Uterus (tissue), 2 donors: ENCODE measurements around the gene AFF4.

Experiments used
- POLR2A ChIP-seq, 2 donors: fragments of 450-650 bp; IDR thresholded peaks; one replicate each; pipeline ENCODE4 v1.6.1; 2016; ENCODE audit warnings: antibody characterized with exemption in 2 of 2, mild to moderate bottlenecking in 1 of 2, moderate library complexity in 1 of 2
- TF ChIP-seq, protein P1 (sequence below), 4 experiments: fragments of 200-600 bp in 2 of 4; fragments of 450-650 bp in 2 of 4; sonication (generic) in 2 of 4; IDR thresholded peaks; one replicate each; pipeline ENCODE4 v1.5.1; 2016 to 2019; ENCODE audit warnings: antibody characterized with exemption in 4 of 4, mild to moderate bottlenecking in 2 of 4, moderate library complexity in 1 of 4

DNA sequence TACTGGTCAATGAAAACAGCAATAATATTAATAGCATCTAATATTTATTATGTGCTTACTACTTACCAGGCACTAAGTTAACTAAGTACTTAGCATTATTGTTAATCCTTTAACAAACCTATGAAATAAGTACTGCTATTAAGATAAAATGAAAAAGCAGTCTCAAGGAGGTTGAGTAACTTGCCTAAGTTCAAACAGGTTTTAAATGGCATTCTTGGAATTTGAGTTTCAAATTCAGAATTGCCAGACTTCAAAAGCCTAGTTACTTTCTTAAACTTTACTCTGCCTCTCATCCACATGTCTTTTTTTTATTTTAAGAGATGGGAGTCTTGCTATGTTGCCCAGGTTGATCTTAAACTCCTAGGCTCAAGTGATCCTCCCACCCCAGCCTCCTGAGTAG, 73.9 kb downstream of the AFF4 start:
- TF ChIP-seq, protein P1, sequence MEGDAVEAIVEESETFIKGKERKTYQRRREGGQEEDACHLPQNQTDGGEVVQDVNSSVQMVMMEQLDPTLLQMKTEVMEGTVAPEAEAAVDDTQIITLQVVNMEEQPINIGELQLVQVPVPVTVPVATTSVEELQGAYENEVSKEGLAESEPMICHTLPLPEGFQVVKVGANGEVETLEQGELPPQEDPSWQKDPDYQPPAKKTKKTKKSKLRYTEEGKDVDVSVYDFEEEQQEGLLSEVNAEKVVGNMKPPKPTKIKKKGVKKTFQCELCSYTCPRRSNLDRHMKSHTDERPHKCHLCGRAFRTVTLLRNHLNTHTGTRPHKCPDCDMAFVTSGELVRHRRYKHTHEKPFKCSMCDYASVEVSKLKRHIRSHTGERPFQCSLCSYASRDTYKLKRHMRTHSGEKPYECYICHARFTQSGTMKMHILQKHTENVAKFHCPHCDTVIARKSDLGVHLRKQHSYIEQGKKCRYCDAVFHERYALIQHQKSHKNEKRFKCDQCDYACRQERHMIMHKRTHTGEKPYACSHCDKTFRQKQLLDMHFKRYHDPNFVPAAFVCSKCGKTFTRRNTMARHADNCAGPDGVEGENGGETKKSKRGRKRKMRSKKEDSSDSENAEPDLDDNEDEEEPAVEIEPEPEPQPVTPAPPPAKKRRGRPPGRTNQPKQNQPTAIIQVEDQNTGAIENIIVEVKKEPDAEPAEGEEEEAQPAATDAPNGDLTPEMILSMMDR (IDR thresholded peaks at IDR 0.05): no peak
- TF ChIP-seq POLR2A (IDR thresholded peaks at IDR 0.05): no peak
